Femur (tissue), 1 donor: Measurements from ENCODE around the gene MYLK4.
"Not testable (repeated sequence)": the region's sequence is repeated elsewhere in the genome, so short reads cannot be mapped to it uniquely, and the experiment has no call there.

Experiments used
- DNase-seq: peaks from one replicate; pipeline ENCODE4 v3.0.0-alpha.2; 2017

MYLK4 gene

GRCh38 chr6:2777249-2777648, 26.5 kb upstream of the MYLK4 start:
- no peak for DNase-seq

GRCh38 chr6:2775003-2775402, 24.3 kb upstream of the MYLK4 start:
- DNase-seq, result no peak

- no peak for DNase-seq
Observed at GRCh38 chr6:2773449-2773848, 22.7 kb upstream of the MYLK4 start.

GRCh38 chr6:2772840-2773239, 22.1 kb upstream of the MYLK4 start:
- no peak for DNase-seq

GRCh38 chr6:2771079-2771478, 20.4 kb upstream of the MYLK4 start:
- no peak for DNase-seq

- peak; percentile 67 for DNase-seq
Observed at GRCh38 chr6:2770171-2770570, 19.4 kb upstream of the MYLK4 start.

GRCh38 chr6:2768696-2769095, 18.0 kb upstream of the MYLK4 start:
- no peak for DNase-seq

- DNase-seq, result no peak
Observed at GRCh38 chr6:2767657-2768524, 17.2 kb upstream of the MYLK4 start.

GRCh38 chr6:2766767-2767656, 16.3 kb upstream of the MYLK4 start:
- DNase-seq, result no peak

GRCh38 chr6:2765896-2766766, 15.4 kb upstream of the MYLK4 start:
- DNase-seq, result peak; percentile 70

GRCh38 chr6:2765166-2765895, 14.6 kb upstream of the MYLK4 start, which contains the start of gene WRNIP1:
TSS of gene WRNIP1 (plus strand) at chr6:2765393. CDS start at chr6:2765623, 230 bp downstream.
- peak; percentile 100 for DNase-seq

GRCh38 chr6:2764610-2765165, 14.0 kb upstream of the MYLK4 start:
- DNase-seq, result peak; percentile 78

GRCh38 chr6:2763876-2764540, 13.3 kb upstream of the MYLK4 start:
- no peak for DNase-seq

- no peak for DNase-seq
Observed at GRCh38 chr6:2763345-2763841, 12.7 kb upstream of the MYLK4 start.

GRCh38 chr6:2762868-2763267, 12.1 kb upstream of the MYLK4 start:
- DNase-seq, result not testable (repeated sequence)

GRCh38 chr6:2760882-2761842, 10.4 kb upstream of the MYLK4 start:
- DNase-seq, result no peak

GRCh38 chr6:2758980-2759379, 8.3 kb upstream of the MYLK4 start:
- no peak for DNase-seq

- no peak for DNase-seq
Observed at GRCh38 chr6:2756687-2757224, 6.0 kb upstream of the MYLK4 start.

- DNase-seq, result no peak
Observed at GRCh38 chr6:2756241-2756640, 5.5 kb upstream of the MYLK4 start.
